Muscle layer of colon (tissue), 2 donors: Measurements from ENCODE around the gene TAL1.

Experiments used
- H3K27ac ChIP-seq: one replicate; pipeline ENCODE4 v1.7.0; 2013; ENCODE audit warnings: low read depth, mild to moderate bottlenecking, low read length, moderate library complexity
- H3K27me3 ChIP-seq, 2 donors: one replicate each; pipeline ENCODE4 v1.7.0; 2013; ENCODE audit warnings: low read length in 2 of 2, mild to moderate bottlenecking in 2 of 2; ENCODE audit not compliant: insufficient read depth in 2 of 2, control insufficient read depth in 1 of 2
- H3K36me3 ChIP-seq: one replicate; pipeline ENCODE4 v1.7.0; 2013; ENCODE audit warnings: mild to moderate bottlenecking, low read length; ENCODE audit not compliant: insufficient read depth
- H3K4me1 ChIP-seq: one replicate; pipeline ENCODE4 v1.7.0; 2013; ENCODE audit warnings: mild to moderate bottlenecking, low read length; ENCODE audit not compliant: insufficient read depth
- H3K4me3 ChIP-seq, 2 donors: one replicate each; pipeline ENCODE4 v1.7.0; 2013; ENCODE audit warnings: low read length in 2 of 2, low read depth in 1 of 2, mild to moderate bottlenecking in 1 of 2, moderate library complexity in 1 of 2
- H3K9ac ChIP-seq: one replicate; pipeline ENCODE4 v1.7.0; 2013; ENCODE audit warnings: low read length
- H3K9me3 ChIP-seq: one replicate; pipeline ENCODE4 v1.7.0; 2013; ENCODE audit warnings: mild to moderate bottlenecking, low read length
- donor health status: abdominal sarcoma.
- donor health status: Adenocarcinoma of cecum.

TAL1 gene

GRCh38 chr1:47175227-47175934 is 56.6 kb downstream of the TAL1 start:
- H3K9ac ChIP-seq, result no peak overlapping the region
- H3K4me3 ChIP-seq, result no peak overlapping the region
- H3K9me3 ChIP-seq, result no peaks in the 10 kb centered on the region
- H3K4me1 ChIP-seq, result peaks cover 10% of the 10 kb centered on the region
- H3K36me3 ChIP-seq, result no peaks in the 10 kb centered on the region
- H3K27ac ChIP-seq, result no peak overlapping the region
- H3K27me3 ChIP-seq, result no peaks in the 10 kb centered on the region

DNA sequence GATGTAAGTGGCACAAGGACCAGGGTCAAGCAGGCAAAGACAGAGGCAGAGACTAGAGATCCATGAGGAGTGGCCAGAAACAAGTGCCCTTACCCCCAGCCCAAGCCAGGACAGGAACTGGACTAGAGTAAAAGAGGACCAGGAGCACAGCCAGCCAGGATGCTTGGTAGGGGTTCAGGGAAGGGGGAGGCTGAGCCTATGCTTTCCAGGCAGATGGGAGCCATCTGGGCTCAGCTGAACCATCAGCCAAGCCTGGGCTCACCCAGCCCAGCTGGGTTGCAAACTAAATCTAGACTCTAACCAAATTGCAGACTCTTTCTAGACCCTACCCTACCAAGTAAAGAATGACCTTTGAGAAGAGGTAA is 57.4 kb downstream of the TAL1 start:
- peaks cover 4% of the 10 kb centered on the region for H3K4me1 ChIP-seq
- H3K9ac ChIP-seq, result no peak overlapping the region
- no peak overlapping the region for H3K4me3 ChIP-seq
- H3K27me3 ChIP-seq, result no peaks in the 10 kb centered on the region
- H3K27ac ChIP-seq, result no peak overlapping the region
- no peaks in the 10 kb centered on the region for H3K36me3 ChIP-seq
- no peaks in the 10 kb centered on the region for H3K9me3 ChIP-seq

- Histone ChIP-seq H3K9ac (no peak overlapping the region), H3K4me1 (no peaks in the 10 kb centered on the region), H3K27me3 (no peaks in the 10 kb centered on the region), H3K27ac (no peak overlapping the region), H3K4me3 (no peak overlapping the region), H3K36me3 (no peaks in the 10 kb centered on the region), H3K9me3 (no peaks in the 10 kb centered on the region)
Observed at GRCh38 chr1:47172782-47173181, 59.2 kb downstream of the TAL1 start.
